Mesenteric fat pad (tissue), 1 donor: ENCODE results near the gene VRK2. TPM values are rescaled to one million over a fixed set of nuclear protein-coding genes. Genes with fewer than 3 reads are reported as not detected.
"Not testable (repeated sequence)": the region's sequence is repeated elsewhere in the genome, so short reads cannot be mapped to it uniquely, and the experiment has no call there.

Experiments
- DNase-seq: peaks from one replicate; pipeline ENCODE4 v3.0.0-alpha.2; 2020; ENCODE audit warnings: low spot score
- total RNA-seq: library from RNA; stranded (reverse); fragmentation: NEBNext Ultra II Directional; extraction: Animal tissue kit (Norgen Biotek cat#: 25700); gene quantifications from one replicate; pipeline ENCODE4 v1.2.1, GENCODE V29; 2021
- donor health status: DM: yes; HTN: yes; CAD: no.

VRK2 gene
- total RNA-seq, 1 donor from 2014 or later = 26.3 TPM

GRCh38 chr2:58054264-58054663, 7.7 kb downstream of the VRK2 start:
- no peak for DNase-seq

DNA sequence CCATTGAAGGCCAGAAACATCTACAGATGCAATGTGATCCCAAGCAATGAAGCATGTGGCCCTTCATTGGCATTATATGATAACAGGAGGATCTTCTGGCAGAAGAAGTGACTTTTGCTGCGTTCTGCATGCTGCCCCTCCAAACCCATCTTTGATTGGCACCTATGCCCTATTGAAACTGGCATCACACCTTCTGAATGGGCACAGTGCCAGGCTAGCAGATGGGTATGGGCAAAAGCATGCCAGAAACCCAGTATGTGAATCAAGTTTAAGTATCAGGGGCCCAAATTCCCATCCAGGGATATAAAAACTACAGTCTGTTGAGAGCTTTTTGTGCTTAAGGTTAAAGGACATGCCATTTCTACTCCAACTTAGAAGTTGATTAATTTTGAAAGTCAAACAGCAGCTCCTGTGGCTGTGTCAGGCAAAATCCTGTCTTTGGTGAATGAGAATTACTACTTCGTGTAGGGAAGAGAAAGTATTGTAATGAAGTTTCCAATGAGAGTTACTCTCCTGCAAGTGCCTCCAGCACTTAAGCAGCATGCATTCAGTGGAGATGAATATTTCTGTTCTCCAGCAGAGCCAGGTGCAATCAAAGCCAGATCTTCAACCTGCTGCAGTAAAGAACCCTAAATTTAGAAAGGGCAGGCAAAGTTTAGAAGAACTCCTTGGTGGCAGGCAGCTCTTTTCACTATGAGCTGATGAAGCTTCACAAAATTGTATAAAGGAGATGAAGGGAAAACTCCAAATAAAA, 8.6 kb downstream of the VRK2 start:
- DNase-seq = no peak

DNA sequence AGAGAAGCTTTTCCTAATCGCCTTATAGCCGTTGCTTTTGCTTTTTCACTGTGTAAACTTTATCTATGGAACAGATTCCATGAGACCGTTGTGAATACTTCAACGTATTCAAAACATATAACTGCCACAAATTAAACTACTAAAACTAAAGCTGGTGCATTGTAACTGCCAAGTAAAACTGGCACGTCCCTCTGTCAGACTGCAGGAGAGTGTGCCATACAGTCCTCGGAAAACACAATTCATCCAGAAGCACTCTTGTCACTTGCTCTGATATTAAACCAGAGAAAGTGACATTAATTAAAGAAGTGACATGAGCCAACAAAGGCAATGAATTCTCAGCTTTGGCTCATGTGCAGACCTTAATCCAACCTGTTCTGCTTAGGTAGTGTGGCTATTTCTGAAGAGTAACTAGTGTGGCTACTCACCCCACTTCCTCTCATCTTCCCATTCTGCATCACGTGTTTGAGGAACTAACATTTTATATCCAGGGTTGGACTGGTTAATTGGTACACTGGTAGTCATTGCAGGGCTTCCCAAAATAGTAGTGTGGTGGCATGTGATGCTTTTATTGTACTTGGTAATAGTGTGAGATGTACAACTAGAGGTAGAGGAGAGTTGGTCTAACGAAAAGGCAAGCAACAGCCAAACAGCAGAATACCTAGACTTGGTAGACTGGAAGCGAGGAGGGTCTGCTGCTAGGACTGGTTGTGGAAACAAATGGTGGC, 9.7 kb downstream of the VRK2 start:
- no peak for DNase-seq

- DNase-seq = no peak
Observed at GRCh38 chr2:58057707-58058530, 11.3 kb downstream of the VRK2 start.

DNA sequence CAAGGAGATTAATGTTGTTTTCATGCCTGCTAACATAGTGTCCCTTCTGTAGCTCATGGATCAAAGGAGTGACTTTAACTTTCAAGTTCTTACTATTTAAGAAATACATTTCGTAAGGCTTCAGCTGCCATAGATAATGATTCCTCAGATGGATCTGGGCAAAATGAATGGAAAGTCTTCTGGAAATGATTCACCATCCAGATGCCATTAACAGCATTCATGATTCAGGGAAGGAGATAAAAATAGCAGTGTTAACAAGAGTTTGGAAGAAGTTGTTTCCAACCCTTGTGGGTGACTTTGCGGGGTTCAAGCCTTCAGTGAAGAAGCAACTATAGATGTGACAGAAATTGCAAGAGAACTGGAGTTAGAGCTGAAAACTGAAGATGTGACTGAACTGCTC, 17.0 kb downstream of the VRK2 start:
- no peak for DNase-seq

- DNase-seq = no peak
Observed at GRCh38 chr2:58064086-58064485, 17.5 kb downstream of the VRK2 start.

- DNase-seq = no peak
Observed at GRCh38 chr2:58065248-58065647, 18.6 kb downstream of the VRK2 start.

DNA sequence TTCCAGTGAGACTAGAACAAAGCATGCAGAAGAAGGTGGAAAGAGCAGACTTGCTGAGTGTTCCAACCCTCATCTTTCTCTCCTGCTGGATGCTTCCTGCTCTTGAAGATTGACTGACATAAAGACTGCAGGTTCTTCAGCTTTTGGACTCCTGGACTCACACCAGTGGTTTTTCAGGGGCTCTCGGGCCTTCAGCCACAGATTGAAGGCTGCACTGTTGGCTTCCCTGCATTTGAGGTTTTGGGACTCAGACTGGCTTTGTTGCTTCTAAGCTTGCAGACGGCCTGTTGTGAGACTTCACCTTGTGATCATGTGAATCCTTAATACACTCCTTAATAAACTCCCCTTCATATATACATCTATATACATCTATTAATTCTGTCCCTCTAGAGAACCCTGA, 20.4 kb downstream of the VRK2 start:
- DNase-seq = no peak

DNA sequence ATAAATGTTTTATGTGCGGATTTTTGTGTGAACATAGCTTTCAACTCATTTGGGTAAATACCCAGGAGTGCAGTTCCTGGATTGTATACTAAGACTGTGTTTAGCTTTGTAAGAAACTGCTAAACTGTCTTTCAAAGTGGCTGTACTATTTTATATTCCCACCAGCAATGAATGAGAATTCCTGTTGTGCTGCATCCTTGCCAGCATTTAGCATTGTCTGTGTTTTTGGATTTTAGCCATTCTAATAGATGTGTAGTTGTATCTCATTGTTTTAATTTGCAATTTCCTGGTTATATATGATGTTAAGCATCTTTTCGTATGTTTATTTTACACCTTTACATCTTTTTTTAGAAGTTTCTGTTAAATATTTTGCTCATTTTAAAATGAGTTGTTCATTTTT, 24.2 kb downstream of the VRK2 start:
- DNase-seq = no peak

DNA sequence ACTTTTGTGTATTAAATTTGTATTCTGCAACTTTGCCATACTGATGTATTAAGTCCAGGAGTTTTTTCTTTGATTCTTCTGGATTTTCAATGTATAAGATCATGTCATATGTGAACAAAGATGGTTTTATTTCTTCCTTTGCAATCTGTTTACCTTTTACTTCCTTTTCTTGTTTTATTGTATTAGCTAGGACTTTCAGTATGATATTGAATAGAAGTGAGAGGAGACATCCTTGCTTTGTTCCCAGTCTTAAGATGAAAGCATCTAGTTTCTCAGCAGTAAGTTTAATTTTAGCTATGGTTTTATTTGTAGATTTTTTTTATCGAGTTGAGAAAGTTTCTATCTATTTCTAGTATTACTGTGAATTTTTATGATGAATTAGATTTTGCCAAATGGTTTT, 25.5 kb downstream of the VRK2 start:
- DNase-seq = no peak

- DNase-seq = no peak
Observed at GRCh38 chr2:58073008-58073407, 26.4 kb downstream of the VRK2 start.

GRCh38 chr2:58073751-58074150, 27.1 kb downstream of the VRK2 start:
- no peak for DNase-seq

DNA sequence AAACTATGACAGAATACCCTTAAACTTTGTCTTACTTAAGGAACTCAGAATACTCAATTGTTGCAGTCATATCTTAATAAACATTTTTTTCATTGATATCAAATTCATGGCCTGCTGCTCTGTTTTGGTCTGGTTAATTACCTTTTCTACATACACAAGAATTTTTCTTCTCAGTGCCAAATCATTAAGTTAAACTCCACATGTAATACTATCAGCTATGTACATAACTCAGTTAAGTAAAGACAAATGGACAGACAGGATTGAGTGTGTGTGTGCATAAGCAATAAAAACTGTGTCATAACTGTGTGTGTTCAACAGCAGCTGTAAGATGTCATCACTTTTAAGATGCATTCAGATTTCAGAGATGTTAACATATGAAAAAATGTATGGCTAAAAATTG, 34.4 kb downstream of the VRK2 start:
- DNase-seq = no peak

- no peak for DNase-seq
Observed at GRCh38 chr2:58089081-58089480, 42.5 kb downstream of the VRK2 start.

DNA sequence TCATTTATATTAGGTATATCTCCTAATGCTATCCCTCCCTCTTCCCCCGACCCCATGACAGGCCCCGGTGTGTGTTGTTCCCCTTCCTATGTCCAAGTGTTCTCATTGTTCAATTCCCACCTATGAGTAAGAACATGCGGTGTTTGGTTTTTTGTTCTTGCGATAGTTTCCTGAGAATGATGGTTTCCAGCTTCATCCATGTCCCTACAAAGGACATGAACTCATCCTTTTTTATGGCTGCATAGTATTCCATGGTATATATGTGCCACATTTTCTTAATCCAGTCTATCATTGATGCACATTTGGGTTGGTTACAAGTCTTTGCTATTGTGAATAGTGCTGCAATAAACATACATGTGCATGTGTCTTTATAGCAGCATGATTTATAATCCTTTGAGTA, 46.2 kb downstream of the VRK2 start:
- DNase-seq = not testable (repeated sequence)

DNA sequence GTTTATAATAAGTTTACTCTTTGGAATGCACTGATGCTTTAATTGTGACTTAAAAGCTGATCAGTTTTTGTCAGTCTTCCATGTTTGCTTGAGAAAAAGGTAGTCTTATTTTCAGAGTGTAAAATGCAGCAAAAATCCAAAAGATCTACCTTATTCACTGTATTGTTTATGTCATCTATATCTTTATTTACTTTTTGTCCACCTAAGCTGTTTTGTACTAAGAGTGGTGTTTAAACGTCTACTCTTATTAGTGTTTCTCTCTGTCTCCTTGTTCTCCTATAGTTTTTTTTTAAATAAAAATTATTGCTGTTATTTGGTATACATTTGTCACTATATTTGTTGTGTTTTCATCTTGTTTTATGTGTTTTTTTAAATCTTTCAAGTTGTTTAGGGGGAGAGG, 50.4 kb downstream of the VRK2 start:
- no peak for DNase-seq

GRCh38 chr2:58098254-58099095, 51.9 kb downstream of the VRK2 start:
- no peak for DNase-seq

GRCh38 chr2:58099096-58099769, 52.6 kb downstream of the VRK2 start:
- no peak for DNase-seq

DNA sequence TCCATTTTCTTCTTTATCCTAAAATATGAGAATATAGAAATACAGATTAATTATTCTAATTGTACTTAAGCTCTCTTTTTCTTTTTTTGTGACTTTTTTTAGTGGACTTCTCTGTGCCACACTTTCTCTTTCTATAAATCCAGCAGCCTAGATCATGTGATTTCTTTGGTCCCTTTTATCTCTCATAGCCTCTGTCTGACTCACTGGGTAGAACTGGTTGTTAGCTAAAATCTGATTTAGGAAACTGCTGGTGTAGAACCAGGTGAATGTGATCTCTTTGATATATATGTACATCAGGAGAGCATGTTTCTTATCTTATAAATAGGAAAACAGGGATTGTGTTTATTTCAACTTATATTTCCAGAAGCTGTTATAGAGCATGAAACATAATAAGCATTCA, 54.9 kb downstream of the VRK2 start:
- no peak for DNase-seq

DNA sequence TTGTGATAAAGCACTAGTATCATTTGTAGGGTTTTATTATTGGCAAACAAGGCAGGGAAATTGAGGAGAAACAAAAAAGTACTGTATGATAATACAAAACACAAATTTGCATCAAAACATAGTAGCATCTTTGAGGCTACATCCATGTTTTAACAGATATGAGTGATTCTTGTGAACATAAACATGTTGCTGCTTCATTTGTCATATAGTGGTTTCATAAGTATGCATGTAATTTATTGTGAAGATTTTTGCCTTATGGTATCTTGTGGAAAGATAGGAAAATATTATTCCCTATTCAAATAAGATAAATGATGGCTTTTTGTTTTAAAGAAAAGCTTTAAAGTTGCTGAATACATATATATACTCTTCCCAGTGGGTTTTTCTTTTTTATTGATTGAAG, 60.3 kb downstream of the VRK2 start:
- no peak for DNase-seq
